H1 (cell line): ENCODE results near the gene NUDT1. TPM values are rescaled to one million over a fixed set of nuclear protein-coding genes. Genes with fewer than 3 reads are reported as not detected.

Source experiments
- CTCF ChIA-PET: fragments of 300-600 bp; sonication (Branson Sonifier 250); formaldehyde crosslinking; loops from one replicate; lab custom pipeline; 2021; ENCODE audit not compliant: partially characterized antibody; lab: Charles Lee
- POLR2A ChIA-PET: fragments of 300-600 bp; sonication (Branson Sonifier 250); formaldehyde crosslinking; loops from one replicate; lab custom pipeline; 2021; ENCODE audit warnings: inconsistent platforms; ENCODE audit not compliant: partially characterized antibody; lab: Charles Lee
- DNase-seq, 2 experiments: peaks; one replicate each; pipeline versions ENCODE4 v3.0.0 to v3.0.0-alpha.2; 2010 to 2022; ENCODE audit warnings: low spot score in 2 of 2, low read depth in 1 of 2, mixed read lengths in 1 of 2
- FAIRE-seq: peaks from 2 replicates; lab custom pipeline; 2011; peaks lifted over from hg19 to GRCh38; lab: Jason Lieb, UNC
- H2AFZ ChIP-seq: 2 replicates; pipeline ENCODE4 v1.8.1; 2012; ENCODE audit warnings: low read length, inconsistent platforms
- H2AK5ac ChIP-seq: 2 replicates; pipeline ENCODE4 v1.6.1; 2013; ENCODE audit warnings: low read depth, low read length
- H2BK120ac ChIP-seq: replicated peaks from 2 replicates; pipeline ENCODE3; 2013; ENCODE audit warnings: low read depth, low read length, inconsistent platforms
- H2BK12ac ChIP-seq: 2 replicates; pipeline ENCODE4 v1.6.1; 2013; ENCODE audit warnings: low read depth, low read length
- H2BK15ac ChIP-seq: 2 replicates; pipeline ENCODE4 v1.6.1; 2013; ENCODE audit warnings: low read length
- H2BK20ac ChIP-seq: 2 replicates; pipeline ENCODE4 v1.6.1; 2013; ENCODE audit warnings: low read length
- H2BK5ac ChIP-seq: 2 replicates; pipeline ENCODE4 v1.6.1; 2013; ENCODE audit warnings: low read depth, low read length
- H3K14ac ChIP-seq: 2 replicates; pipeline ENCODE4 v1.6.1; 2013; ENCODE audit warnings: inconsistent platforms; ENCODE audit not compliant: insufficient read length
- H3K18ac ChIP-seq: 2 replicates; pipeline ENCODE4 v1.6.1; 2013; ENCODE audit warnings: low read length; ENCODE audit errors: extremely low read depth
- H3K23ac ChIP-seq: 2 replicates; pipeline ENCODE4 v1.6.1; 2013; ENCODE audit warnings: inconsistent platforms; ENCODE audit not compliant: insufficient read length
- H3K23me2 ChIP-seq: 2 replicates; pipeline ENCODE4 v1.6.1; 2013; ENCODE audit warnings: low read depth, low read length
- H3K27ac ChIP-seq: 2 replicates; pipeline ENCODE4 v1.6.1; 2011; ENCODE audit warnings: low read depth, low read length, inconsistent platforms
- H3K27me3 ChIP-seq, 4 experiments: replicated peaks in 1 of 4; 1 replicate in 1 of 4; 2 replicates in 3 of 4; pipeline versions ENCODE4 v1.6.1 to v1.8.1; 2011 to 2013; ENCODE audit warnings: low read length in 3 of 4, mild to moderate bottlenecking in 3 of 4, inconsistent platforms in 2 of 4, mixed read lengths in 2 of 4, moderate library complexity in 1 of 4; ENCODE audit not compliant: control insufficient read depth in 3 of 4, insufficient read depth in 3 of 4; ENCODE audit errors: extremely low read depth in 1 of 4
- H3K36me3 ChIP-seq, 4 experiments: 2 replicates each; pipeline versions ENCODE4 v1.6.1 to v1.8.1; 2011 to 2013; ENCODE audit warnings: mild to moderate bottlenecking in 4 of 4, low read length in 3 of 4, moderate library complexity in 2 of 4, control low read depth in 1 of 4, inconsistent platforms in 1 of 4; ENCODE audit not compliant: insufficient read depth in 4 of 4, control insufficient read depth in 2 of 4
- H3K4ac ChIP-seq: replicated peaks from 2 replicates; pipeline ENCODE3; 2013; ENCODE audit warnings: low read length, low read depth, mixed read lengths, inconsistent platforms; ENCODE audit not compliant: insufficient read length
- H3K4me1 ChIP-seq, 4 experiments: replicated peaks in 1 of 4; 1 replicate in 1 of 4; 2 replicates in 3 of 4; pipeline versions ENCODE4 v1.6.1 to v1.8.1; 2011 to 2013; ENCODE audit warnings: low read length in 3 of 4, inconsistent platforms in 2 of 4, mixed read lengths in 1 of 4; ENCODE audit not compliant: insufficient read depth in 4 of 4, control insufficient read depth in 3 of 4
- H3K4me2 ChIP-seq, 2 experiments: 2 replicates each; pipeline versions ENCODE4 v1.6.1 to v1.8.1; 2011 to 2013; ENCODE audit warnings: low read depth in 2 of 2, low read length in 2 of 2, control low read depth in 1 of 2, inconsistent platforms in 1 of 2, mild to moderate bottlenecking in 1 of 2; ENCODE audit not compliant: insufficient read depth in 1 of 2
- H3K4me3 ChIP-seq, 4 experiments: fragments of 200-600, 300-600 bp in 1 of 4; sonication (generic), shearing (Covaris generic), sonication (Bioruptor Twin) in 1 of 4; 2 replicates each; pipeline versions ENCODE4 v1.5.1 to v1.8.1; 2011 to 2016; ENCODE audit warnings: low read length in 4 of 4, low read depth in 3 of 4, control low read depth in 2 of 4, inconsistent platforms in 2 of 4, mild to moderate bottlenecking in 2 of 4, mixed read lengths in 1 of 4, moderate library complexity in 1 of 4; ENCODE audit not compliant: insufficient read depth in 2 of 4; ENCODE audit errors: extremely low read depth in 1 of 4
- H3K56ac ChIP-seq: replicated peaks from 2 replicates; pipeline ENCODE3; 2013; ENCODE audit warnings: low read depth, mild to moderate bottlenecking, mixed read lengths, low read length, inconsistent platforms; ENCODE audit not compliant: insufficient read length
- H3K79me1 ChIP-seq: 2 replicates; pipeline ENCODE4 v1.6.1; 2013; ENCODE audit warnings: low read depth, low read length, control low read depth
- H3K79me2 ChIP-seq, 2 experiments: 2 replicates each; pipeline versions ENCODE4 v1.6.1 to v1.8.1; 2012 to 2013; ENCODE audit warnings: low read length in 2 of 2, mild to moderate bottlenecking in 2 of 2, inconsistent platforms in 1 of 2; ENCODE audit not compliant: insufficient read depth in 2 of 2, control insufficient read depth in 1 of 2
- H3K9ac ChIP-seq, 4 experiments: replicated peaks in 1 of 4; 1 replicate in 1 of 4; 2 replicates in 3 of 4; pipeline versions ENCODE4 v1.6.1 to v1.8.1; 2011 to 2013; ENCODE audit warnings: low read depth in 3 of 4, low read length in 3 of 4, control low read depth in 2 of 4, mild to moderate bottlenecking in 2 of 4, moderate library complexity in 2 of 4, inconsistent platforms in 1 of 4; ENCODE audit errors: extremely low read depth in 1 of 4
- H3K9me3 ChIP-seq, 2 experiments: 2 replicates each; pipeline versions ENCODE4 v1.6.1 to v1.8.1; 2012 to 2013; ENCODE audit warnings: mild to moderate bottlenecking in 2 of 2, moderate library complexity in 2 of 2, control low read depth in 1 of 2, inconsistent platforms in 1 of 2, low read depth in 1 of 2, low read length in 1 of 2, mixed read lengths in 1 of 2; ENCODE audit not compliant: insufficient read depth in 2 of 2
- H4K20me1 ChIP-seq, 2 experiments: replicated peaks in 1 of 2; 2 replicates each; pipeline versions ENCODE3 to v1.8.1; 2011 to 2013; ENCODE audit warnings: inconsistent platforms in 2 of 2, low read length in 2 of 2, mild to moderate bottlenecking in 1 of 2; ENCODE audit not compliant: insufficient read depth in 2 of 2, control insufficient read depth in 1 of 2
- H4K5ac ChIP-seq: 2 replicates; pipeline ENCODE4 v1.6.1; 2013; ENCODE audit warnings: low read length, low read depth, mixed read lengths, inconsistent platforms; ENCODE audit not compliant: insufficient read length
- H4K8ac ChIP-seq: 2 replicates; pipeline ENCODE4 v1.8.0; 2013; ENCODE audit warnings: mild to moderate bottlenecking, moderate library complexity, low read length, inconsistent platforms; ENCODE audit not compliant: insufficient read depth; ENCODE audit errors: extremely low read depth
- H4K91ac ChIP-seq: replicated peaks from 2 replicates; pipeline ENCODE3; 2013; ENCODE audit warnings: low read length, mixed read lengths, inconsistent platforms; ENCODE audit not compliant: insufficient read length
- ATF2 ChIP-seq: IDR thresholded peaks from 2 replicates; pipeline ENCODE4 v1.6.1; 2012; ENCODE audit warnings: low read length, inconsistent platforms
- CHD2 ChIP-seq: IDR thresholded peaks from 2 replicates; pipeline ENCODE4 v1.6.1; 2012; ENCODE audit warnings: low read length, improper control_type of control experiment
- EZH2 ChIP-seq: fragments of 200-600 bp; sonication (generic); IDR thresholded peaks from 2 replicates; pipeline ENCODE4 v1.7.1; 2012; ENCODE audit warnings: low read depth, mild to moderate bottlenecking, moderate library complexity, low read length, inconsistent platforms; ENCODE audit not compliant: severe bottlenecking
- JUN ChIP-seq: IDR thresholded peaks from 2 replicates; pipeline ENCODE4 v1.6.1; 2011; ENCODE audit warnings: low read depth, mild to moderate bottlenecking, improper control_type of control experiment, low read length
- KDM4A ChIP-seq: IDR thresholded peaks from one replicate; pipeline ENCODE4 v1.7.1; 2012; ENCODE audit warnings: low read depth, mild to moderate bottlenecking, moderate library complexity, low read length, inconsistent platforms; ENCODE audit not compliant: severe bottlenecking
- SAP30 ChIP-seq: fragments of 300-600 bp; sonication (generic); IDR thresholded peaks from 2 replicates; pipeline ENCODE4 v1.7.1; 2012; ENCODE audit warnings: low read length, moderate library complexity, mild to moderate bottlenecking, inconsistent platforms; ENCODE audit not compliant: insufficient read depth, insufficient replicate concordance
- TAF1 ChIP-seq: IDR thresholded peaks from 2 replicates; pipeline ENCODE4 v1.6.1; 2011; ENCODE audit warnings: mild to moderate bottlenecking, low read depth, low read length
- YY1 ChIP-seq: IDR thresholded peaks from 2 replicates; pipeline ENCODE4 v1.6.1; 2011; ENCODE audit warnings: low read depth, mild to moderate bottlenecking, low read length
- WGBS, 2 experiments: shearing (Covaris generic) in 1 of 2; methylation state at CpG; one replicate each; pipeline versions ENCODE4 v1.1.6 to v1.1.7; 2013 to 2015; ENCODE audit warnings: low lambda C conversion rate in 2 of 2, mixed read lengths in 2 of 2, inconsistent platforms in 1 of 2, low coverage in 1 of 2, missing lambda C conversion rate in 1 of 2; ENCODE audit not compliant: insufficient replicate concordance in 2 of 2, insufficient coverage in 1 of 2, insufficient read length in 1 of 2; ENCODE audit errors: extremely low coverage in 1 of 2, missing lambda C conversion rate in 1 of 2; 5-methylcytosine and 5-hydroxymethylcytosine counted together
- polyA plus RNA-seq, 7 experiments: library from polyadenylated mRNA; depleted of rRNA in 3 of 7; stranded (reverse) in 5 of 7; unstranded in 2 of 7; fragments of >200 nt in 5 of 7; fragments of 200-250 nt in 2 of 7; gene quantifications; 1 replicate in 5 of 7; 2 replicates in 1 of 7; 4 replicates in 1 of 7; pipeline versions ENCODE4 v1.2.1 to v1.2.3, GENCODE V29; 2011 to 2013; ENCODE audit warnings: missing spikeins in 2 of 7, mixed read lengths in 2 of 7
- total RNA-seq: library from RNA; stranded (reverse); fragmentation: NEBNext Ultra II Directional; extraction: Animal tissue kit (Norgen Biotek cat#: 25700); gene quantifications from 2 replicates; pipeline ENCODE4 v1.2.1, GENCODE V29; 2021

Gene NUDT1
- total and polyA plus RNA-seq, 2 of the 8 experiments (the other 6 are each of a cell fraction or from before 2014, with no cell fraction given): 76.1 to 89.5 TPM

DNA sequence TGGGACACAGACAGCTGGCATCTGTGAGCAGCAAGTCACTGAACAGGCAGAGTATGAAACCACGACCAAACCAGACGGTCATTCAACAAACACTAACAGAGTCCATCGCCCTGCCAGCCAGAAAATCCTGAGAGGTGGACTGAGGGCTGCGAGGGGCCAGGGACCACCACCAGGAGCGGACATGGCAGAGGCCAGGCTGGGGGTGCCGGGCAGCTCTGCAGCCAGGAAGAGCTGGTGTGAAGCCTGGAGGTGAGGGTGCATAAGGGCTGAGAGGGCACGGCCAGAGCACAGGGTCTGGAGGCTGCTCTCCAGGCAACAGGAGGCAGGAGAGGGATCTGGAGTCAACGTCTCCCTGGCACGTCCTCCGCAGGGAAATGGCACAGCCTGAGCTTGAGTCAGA is 24.8 kb upstream of the NUDT1 start:
- H3K4me3 ChIP-seq: no peak overlapping the region
- H2BK15ac ChIP-seq: no peak overlapping the region
- no peak overlapping the region for H2BK20ac ChIP-seq
- H3K9ac ChIP-seq: no peak overlapping the region
- 91% methylated on average over 10 of the region's 10 CpGs; no CpG with 5 or more reads in 1 of the 2 experiments for WGBS, 2 experiments
- H3K27me3 ChIP-seq: no peaks in the 10 kb centered on the region
- no peaks in the 10 kb centered on the region for H3K9me3 ChIP-seq
- ChIA-PET CTCF (interaction anchor here (0.9 to 1.3 kb wide), 5 partner anchors 8 to 147 kb away, joined by 3 read pairs; no protein-coding TSS in a partner anchor), POLR2A (no interaction called here)
- no peak overlapping the region for H4K8ac ChIP-seq
- no peak overlapping the region for H3K14ac ChIP-seq
- H4K5ac ChIP-seq: no peak overlapping the region
- no peak overlapping the region for H2AFZ ChIP-seq
- H3K4me2 ChIP-seq: no peak overlapping the region
- H2BK120ac ChIP-seq: no peak overlapping the region
- H3K27ac ChIP-seq: no peak overlapping the region
- no peak for FAIRE-seq
- no peak overlapping the region for H3K4ac ChIP-seq
- peaks cover 3% of the 10 kb centered on the region; the same call in 1 of the 2 replicates for H3K79me1 ChIP-seq
- DNase-seq: no peak
- H3K23ac ChIP-seq: no peak overlapping the region
- no peak overlapping the region for H2BK5ac ChIP-seq
- H3K4me1 ChIP-seq: no peaks in the 10 kb centered on the region
- H3K36me3 ChIP-seq: peaks cover 20 to 64% (median 51%) of the 10 kb centered on the region in 4 experiments; a peak in 7 of 8 replicates
- no peak overlapping the region for H2AK5ac ChIP-seq
- peaks cover 3 to 26% of the 10 kb centered on the region in 2 experiments for H4K20me1 ChIP-seq
- no peak overlapping the region for H4K91ac ChIP-seq
- no peak overlapping the region for H2BK12ac ChIP-seq
- peaks cover 0 to 4% of the 10 kb centered on the region in 2 experiments; a peak in 3 of 4 replicates for H3K79me2 ChIP-seq
- no peak overlapping the region for H3K18ac ChIP-seq
- no peaks in the 10 kb centered on the region for H3K23me2 ChIP-seq
- H3K56ac ChIP-seq: no peak overlapping the region
- TF ChIP-seq CHD2: no peak
- TF ChIP-seq YY1: no peak
- TF ChIP-seq KDM4A: no peak
- no peak for TF ChIP-seq JUN
- TF ChIP-seq SAP30: no peak
- TF ChIP-seq TAF1: no peak
- TF ChIP-seq EZH2: no peak
- no peak for TF ChIP-seq ATF2
